GM12878 (cell line): ENCODE measurements around the gene DIAPH2. TPM values are rescaled to one million over a fixed set of nuclear protein-coding genes. Genes with fewer than 3 reads are reported as not detected.

Source experiments
- ATAC-seq: fragments of 200-7000 bp; cut with Tn5 transposase; 3 replicates; pipeline ENCODE4 v1.9.1; 2020; ENCODE audit warnings: mild to moderate bottlenecking, moderate library complexity
- BruUV-seq: library from RNA; stranded (reverse); fragments of 400-500 nt; replicated peaks from 2 replicates; lab custom pipeline; 2021; lab: Mats Ljungman, UMichigan
- CTCF ChIA-PET: fragments of 300-600 bp; sonication (Branson Sonifier 250); formaldehyde crosslinking; extraction: SDS; loops from one replicate; lab custom pipeline; 2021; ENCODE audit warnings: inconsistent platforms; lab: Yijun Ruan, JAX
- POLR2A ChIA-PET: fragments of 350-600 bp; formaldehyde crosslinking; extraction: SDS; loops from one replicate; lab custom pipeline; 2021; ENCODE audit warnings: inconsistent platforms; lab: Charles Lee
- RAD21 ChIA-PET: fragments of 300-600 bp; sonication (Branson Sonifier 250); formaldehyde crosslinking; loops from one replicate; lab custom pipeline; 2023; ENCODE audit warnings: antibody characterized with exemption; ENCODE audit not compliant: unreplicated experiment; lab: Charles Lee
- SMC1A ChIA-PET: fragments of 300-600 bp; sonication (Branson Sonifier 250); formaldehyde crosslinking; loops from one replicate; lab custom pipeline; 2023; ENCODE audit not compliant: unreplicated experiment, uncharacterized antibody; lab: Charles Lee
- DNase-seq: peaks from one replicate; pipeline ENCODE4 v3.0.0-alpha.2; 2011; ENCODE audit warnings: low read depth, low spot score
- FAIRE-seq: peaks from 3 replicates; lab custom pipeline; 2011; peaks lifted over from hg19 to GRCh38; lab: Jason Lieb, UNC
- H2AFZ ChIP-seq: 2 replicates; pipeline ENCODE4 v1.6.0; 2011; ENCODE audit warnings: low read depth, low read length, control low read depth; ENCODE audit not compliant: control insufficient read depth
- H3K27ac ChIP-seq: 2 replicates; pipeline ENCODE4 v1.5.1; 2011; ENCODE audit warnings: control low read depth; ENCODE audit not compliant: control insufficient read depth, insufficient read depth
- H3K27me3 ChIP-seq, 2 experiments: replicated peaks in 1 of 2; 2 replicates each; pipeline versions ENCODE4 v1.6.0 to v1.6.1; 2011; ENCODE audit warnings: low read length in 1 of 2; ENCODE audit not compliant: control insufficient read depth in 2 of 2, insufficient read depth in 2 of 2
- H3K36me3 ChIP-seq, 2 experiments: 2 replicates each; pipeline ENCODE4 v1.5.1; 2011; ENCODE audit warnings: low read length in 1 of 2; ENCODE audit not compliant: control insufficient read depth in 2 of 2, insufficient read depth in 2 of 2
- H3K4me1 ChIP-seq: 2 replicates; pipeline ENCODE4 v1.6.1; 2011; ENCODE audit warnings: mild to moderate bottlenecking, low read length, moderate library complexity, mixed read lengths; ENCODE audit not compliant: control insufficient read depth, insufficient read depth
- H3K4me2 ChIP-seq: 2 replicates; pipeline ENCODE4 v1.6.0; 2011; ENCODE audit warnings: control low read depth; ENCODE audit not compliant: control insufficient read depth, insufficient read depth
- H3K4me3 ChIP-seq: fragments of 200-600 bp; sonication (generic); 2 replicates; pipeline ENCODE4 v1.5.1; 2016
- H3K79me2 ChIP-seq: 2 replicates; pipeline ENCODE4 v1.6.0; 2011; ENCODE audit warnings: low read length; ENCODE audit not compliant: control insufficient read depth, insufficient read depth
- H3K9ac ChIP-seq: 2 replicates; pipeline ENCODE4 v1.8.0; 2011; ENCODE audit warnings: low read length, control low read depth, mixed read lengths; ENCODE audit not compliant: control insufficient read depth, insufficient read depth
- H3K9me3 ChIP-seq: replicated peaks from 3 replicates; pipeline ENCODE4 v1.5.1; 2011; ENCODE audit warnings: mild to moderate bottlenecking, low read length; ENCODE audit not compliant: control insufficient read depth, insufficient read depth
- H4K20me1 ChIP-seq: 2 replicates; pipeline ENCODE4 v1.6.0; 2011; ENCODE audit not compliant: control insufficient read depth, insufficient read depth
- CBX3 ChIP-seq: fragments of 200-600 bp; sonication (generic); IDR thresholded peaks from 2 replicates; pipeline ENCODE4 v1.6.1; 2016; ENCODE audit warnings: low read depth, borderline replicate concordance
- ETV6 ChIP-seq, 2 experiments: fragments of 450-650 bp in 1 of 2; IDR thresholded peaks in 1 of 2; conservative IDR thresholded peaks in 1 of 2; 2 replicates each; pipeline ENCODE4 v1.6.1; 2014; ENCODE audit warnings: antibody characterized with exemption in 1 of 2, borderline replicate concordance in 1 of 2, low read depth in 1 of 2, mild to moderate bottlenecking in 1 of 2, moderate library complexity in 1 of 2
- IKZF1 ChIP-seq: fragments of 450-650 bp; conservative IDR thresholded peaks from 2 replicates; pipeline ENCODE4 v1.6.1; 2017; ENCODE audit warnings: antibody characterized with exemption, mild to moderate bottlenecking
- IKZF2 ChIP-seq, 2 experiments: fragments of 450-650 bp; IDR thresholded peaks; 2 replicates each; pipeline ENCODE4 v1.6.1; 2017; ENCODE audit warnings: mild to moderate bottlenecking in 2 of 2, moderate library complexity in 2 of 2
- POLR2A ChIP-seq: IDR thresholded peaks from 2 replicates; pipeline ENCODE4 v1.6.1; 2011; ENCODE audit warnings: low read depth, mild to moderate bottlenecking, low read length
- RUNX3 ChIP-seq: IDR thresholded peaks from 2 replicates; pipeline ENCODE4 v1.6.1; 2012; ENCODE audit warnings: low read length, inconsistent platforms
- SPI1 ChIP-seq: IDR thresholded peaks from 2 replicates; pipeline ENCODE4 v1.6.1; 2011; ENCODE audit warnings: low read depth, mild to moderate bottlenecking, low read length, moderate library complexity, borderline replicate concordance; ENCODE audit not compliant: insufficient read depth
- YY1 ChIP-seq: IDR thresholded peaks from 2 replicates; pipeline ENCODE4 v1.6.1; 2011; ENCODE audit warnings: low read depth, mild to moderate bottlenecking, low read length
- WGBS: methylation state at CpG from one replicate; pipeline ENCODE4 v1.1.6; 2016; ENCODE audit warnings: low lambda C conversion rate; ENCODE audit not compliant: insufficient replicate concordance, insufficient coverage; ENCODE audit errors: missing lambda C conversion rate; 5-methylcytosine and 5-hydroxymethylcytosine counted together
- in situ Hi-C: fragments of 300-500 bp; cut with MboI; formaldehyde crosslinking; loops from 9 replicates; pipeline ENCODE4 v1.14.3; 2018; ENCODE audit warnings: mixed read lengths
- intact Hi-C: fragments of 100-400 bp; cut with micrococcal nuclease; formaldehyde crosslinking; loops from one replicate; pipeline ENCODE4 v1.14.2; 2022; ENCODE audit not compliant: unreplicated experiment
- polyA plus RNA-seq, 11 experiments: library from polyadenylated mRNA; depleted of rRNA in 4 of 11; unstranded in 6 of 11; stranded (reverse) in 5 of 11; fragments of >200 nt; fragmentation: Nextera tagmentation in 4 of 11; fragmentation: Illumina TruSeq in 1 of 11; extraction: Ambion mirVana in 4 of 11; extraction: Trizol in 1 of 11; gene quantifications; 1 replicate in 1 of 11; 2 replicates in 10 of 11; pipeline versions ENCODE4 v1.2.1 to v1.2.3, GENCODE V29; 2011 to 2016; ENCODE audit warnings: inconsistent platforms in 2 of 11, missing spikeins in 2 of 11, low read depth in 1 of 11
- total RNA-seq, 4 experiments: library from RNA; depleted of rRNA in 3 of 4; stranded (reverse); fragments of >200 nt in 3 of 4; fragmentation: Illumina TruSeq in 1 of 4; extraction: Trizol in 1 of 4; gene quantifications; 2 replicates each; pipeline versions ENCODE4 v1.2.1 to v1.2.3, GENCODE V29; 2013 to 2021
- TF ChIP-seq, protein P1 (sequence below): fragments of 450-650 bp; IDR thresholded peaks from 2 replicates; pipeline ENCODE4 v1.6.1; 2017; ENCODE audit warnings: mild to moderate bottlenecking, moderate library complexity

DIAPH2 gene
- total and polyA plus RNA-seq, 10 of the 15 experiments (the other 5 are each of a cell fraction or from before 2014, with no cell fraction given) = 2.2 to 16.6 (median 8.8) TPM

GRCh38 chrX:96861218-96861617 is 176.6 kb downstream of the DIAPH2 start:
- 40% methylated on average over 3 of the region's 3 CpGs for WGBS
- in situ Hi-C loops (no loop called here), intact Hi-C loops (no loop called here)
- no peak overlapping the region for H3K4me3 ChIP-seq
- POLR2A ChIA-PET = interaction anchor here (0.6 kb wide), 1 partner anchor 390 kb away, joined by 3 read pairs; no protein-coding TSS in a partner anchor
- TF ChIP-seq IKZF2 (IDR thresholded peaks at IDR 0.05) = 0 out of 4 replicates have a peak, but pooled peaks of 1 of the 2 experiments have one; percentile 14
- TF ChIP-seq POLR2A = no peak
- TF ChIP-seq YY1 = no peak
- TF ChIP-seq IKZF1 = no peak
- no peak for TF ChIP-seq CBX3
- TF ChIP-seq, protein P1, sequence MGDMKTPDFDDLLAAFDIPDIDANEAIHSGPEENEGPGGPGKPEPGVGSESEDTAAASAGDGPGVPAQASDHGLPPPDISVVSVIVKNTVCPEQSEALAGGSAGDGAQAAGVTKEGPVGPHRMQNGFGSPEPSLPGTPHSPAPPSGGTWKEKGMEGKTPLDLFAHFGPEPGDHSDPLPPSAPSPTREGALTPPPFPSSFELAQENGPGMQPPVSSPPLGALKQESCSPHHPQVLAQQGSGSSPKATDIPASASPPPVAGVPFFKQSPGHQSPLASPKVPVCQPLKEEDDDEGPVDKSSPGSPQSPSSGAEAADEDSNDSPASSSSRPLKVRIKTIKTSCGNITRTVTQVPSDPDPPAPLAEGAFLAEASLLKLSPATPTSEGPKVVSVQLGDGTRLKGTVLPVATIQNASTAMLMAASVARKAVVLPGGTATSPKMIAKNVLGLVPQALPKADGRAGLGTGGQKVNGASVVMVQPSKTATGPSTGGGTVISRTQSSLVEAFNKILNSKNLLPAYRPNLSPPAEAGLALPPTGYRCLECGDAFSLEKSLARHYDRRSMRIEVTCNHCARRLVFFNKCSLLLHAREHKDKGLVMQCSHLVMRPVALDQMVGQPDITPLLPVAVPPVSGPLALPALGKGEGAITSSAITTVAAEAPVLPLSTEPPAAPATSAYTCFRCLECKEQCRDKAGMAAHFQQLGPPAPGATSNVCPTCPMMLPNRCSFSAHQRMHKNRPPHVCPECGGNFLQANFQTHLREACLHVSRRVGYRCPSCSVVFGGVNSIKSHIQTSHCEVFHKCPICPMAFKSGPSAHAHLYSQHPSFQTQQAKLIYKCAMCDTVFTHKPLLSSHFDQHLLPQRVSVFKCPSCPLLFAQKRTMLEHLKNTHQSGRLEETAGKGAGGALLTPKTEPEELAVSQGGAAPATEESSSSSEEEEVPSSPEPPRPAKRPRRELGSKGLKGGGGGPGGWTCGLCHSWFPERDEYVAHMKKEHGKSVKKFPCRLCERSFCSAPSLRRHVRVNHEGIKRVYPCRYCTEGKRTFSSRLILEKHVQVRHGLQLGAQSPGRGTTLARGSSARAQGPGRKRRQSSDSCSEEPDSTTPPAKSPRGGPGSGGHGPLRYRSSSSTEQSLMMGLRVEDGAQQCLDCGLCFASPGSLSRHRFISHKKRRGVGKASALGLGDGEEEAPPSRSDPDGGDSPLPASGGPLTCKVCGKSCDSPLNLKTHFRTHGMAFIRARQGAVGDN = no peak
- TF ChIP-seq SPI1 = peak; percentile 87
- TF ChIP-seq RUNX3 = peak; percentile 57
- TF ChIP-seq ETV6 (conservative IDR thresholded peaks at IDR 0.05 in 1 of 2, IDR thresholded peaks at IDR 0.05 in 1 of 2; ENCODE audit: borderline replicate concordance in 1 of 2, low read depth in 1 of 2) = peak in 1 of 2 experiments; percentile 63; a peak in 2 of 4 replicates
- TF ChIP-seq, all 136 proteins: peak for 4
- Histone ChIP-seq H4K20me1 (no peaks in the 10 kb centered on the region), H3K4me1 (no peaks in the 10 kb centered on the region), H3K4me2 (peak overlapping the region; percentile 28; the same call in 1 of the 2 replicates), H3K9me3 (no peaks in the 10 kb centered on the region), H2AFZ (no peak overlapping the region), H3K9ac (no peak overlapping the region), H3K27ac (no peak overlapping the region), H3K36me3 (no peaks in the 10 kb centered on the region), H3K27me3 (no peaks in the 10 kb centered on the region), H3K79me2 (no peaks in the 10 kb centered on the region)
- no peak for DNase-seq
- no TSS peak for BruUV-seq
- FAIRE-seq = peak; percentile 85
- CTCF ChIA-PET = no interaction called here
- ATAC-seq = peak; percentile 68
- SMC1A ChIA-PET = interaction anchor here (1.0 kb wide), 1 partner anchor 8 kb away, joined by 3 read pairs; no protein-coding TSS in a partner anchor
- RAD21 ChIA-PET = no interaction called here
